Ecto neural progenitor cell (in vitro differentiated cells): ENCODE data around the gene MEIKIN.
A peak's percentile ranks its signal among the peaks of the same experiment; 100 is the strongest.
"Not testable (repeated sequence)": the region's sequence is repeated elsewhere in the genome, so short reads cannot be mapped to it uniquely, and the experiment has no call there.

Experiments used
- DNase-seq: peaks from one replicate; pipeline ENCODE4 v3.0.0-alpha.2; 2018; ENCODE audit warnings: low spot score

The MEIKIN gene

GRCh38 chr5:131810510-131811249, 134.8 kb downstream of the MEIKIN start:
- no peak for DNase-seq

GRCh38 chr5:131796793-131797693, 148.4 kb downstream of the MEIKIN start, which contains the start of gene FNIP1:
TSS of gene FNIP1 (minus strand) at chr5:131797017. CDS start at chr5:131796921, 96 bp downstream.
- peak; percentile 99 for DNase-seq

GRCh38 chr5:131795879-131796792, 149.3 kb downstream of the MEIKIN start:
- DNase-seq = peak; percentile 75

GRCh38 chr5:131795228-131795627, 150.2 kb downstream of the MEIKIN start:
- DNase-seq = no peak

GRCh38 chr5:131794586-131794985, 150.9 kb downstream of the MEIKIN start:
- no peak for DNase-seq

GRCh38 chr5:131792896-131793295, 152.6 kb downstream of the MEIKIN start:
- DNase-seq = no peak

GRCh38 chr5:131791866-131792265, 153.6 kb downstream of the MEIKIN start:
- DNase-seq = no peak

- DNase-seq = no peak
These were observed 154.9 kb downstream of the MEIKIN start for GRCh38 chr5:131790550-131790949.

GRCh38 chr5:131789765-131790164, 155.7 kb downstream of the MEIKIN start:
- no peak for DNase-seq

GRCh38 chr5:131787736-131788135, 157.7 kb downstream of the MEIKIN start:
- DNase-seq = no peak

GRCh38 chr5:131786900-131787692, 158.4 kb downstream of the MEIKIN start:
- DNase-seq = no peak

- DNase-seq = no peak
These were observed 159.4 kb downstream of the MEIKIN start for GRCh38 chr5:131786036-131786435.

- no peak for DNase-seq
These were observed 161.6 kb downstream of the MEIKIN start for GRCh38 chr5:131783874-131784273.

GRCh38 chr5:131783357-131783756, 162.1 kb downstream of the MEIKIN start:
- no peak for DNase-seq

GRCh38 chr5:131782717-131783116, 162.7 kb downstream of the MEIKIN start:
- DNase-seq = no peak

GRCh38 chr5:131778141-131778540, 167.3 kb downstream of the MEIKIN start:
- not testable (repeated sequence) for DNase-seq

GRCh38 chr5:131776450-131776849, 169.0 kb downstream of the MEIKIN start:
- DNase-seq = no peak

GRCh38 chr5:131774652-131775367, 170.7 kb downstream of the MEIKIN start:
- DNase-seq = no peak

GRCh38 chr5:131773805-131774204, 171.7 kb downstream of the MEIKIN start:
- DNase-seq = no peak

GRCh38 chr5:131771692-131772091, 173.8 kb downstream of the MEIKIN start:
- no peak for DNase-seq
